GM12864 (cell line): ENCODE data around the gene GMPR.

Source experiments
- DNase-seq: peaks from one replicate; pipeline ENCODE4 v3.0.0-alpha.2; 2011; ENCODE audit warnings: low read depth
- H3K4me3 ChIP-seq: 2 replicates; pipeline ENCODE4 v1.5.1; 2011; ENCODE audit warnings: mild to moderate bottlenecking, low read depth, low read length, control low read depth
- TF ChIP-seq, protein P1 (sequence below): IDR thresholded peaks from 2 replicates; pipeline ENCODE4 v1.5.1; 2011; ENCODE audit warnings: low read depth, mild to moderate bottlenecking, moderate library complexity, low read length, control low read depth, inconsistent platforms; ENCODE audit errors: missing control alignments

Gene GMPR

DNA sequence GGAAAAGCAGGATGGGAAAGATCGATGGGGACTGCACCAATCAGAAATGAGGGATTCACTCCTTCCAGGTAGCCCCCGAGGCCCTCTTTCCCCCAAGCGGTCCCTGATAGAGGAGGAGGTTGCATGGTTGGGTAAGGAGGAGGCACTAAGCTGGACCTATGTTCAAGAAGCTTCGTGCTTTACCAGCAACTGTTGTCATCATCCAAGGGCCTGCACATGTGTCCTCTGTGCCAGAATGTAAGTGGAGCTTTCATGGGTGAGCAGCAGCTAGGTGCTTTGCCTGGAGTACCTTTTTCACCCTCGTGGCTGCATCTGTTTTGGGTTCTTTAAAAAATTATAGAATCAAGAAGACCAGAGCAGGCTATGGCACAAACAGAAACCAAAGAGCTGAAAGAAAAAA is 54.0 kb downstream of the GMPR start:
- TF ChIP-seq, protein P1, sequence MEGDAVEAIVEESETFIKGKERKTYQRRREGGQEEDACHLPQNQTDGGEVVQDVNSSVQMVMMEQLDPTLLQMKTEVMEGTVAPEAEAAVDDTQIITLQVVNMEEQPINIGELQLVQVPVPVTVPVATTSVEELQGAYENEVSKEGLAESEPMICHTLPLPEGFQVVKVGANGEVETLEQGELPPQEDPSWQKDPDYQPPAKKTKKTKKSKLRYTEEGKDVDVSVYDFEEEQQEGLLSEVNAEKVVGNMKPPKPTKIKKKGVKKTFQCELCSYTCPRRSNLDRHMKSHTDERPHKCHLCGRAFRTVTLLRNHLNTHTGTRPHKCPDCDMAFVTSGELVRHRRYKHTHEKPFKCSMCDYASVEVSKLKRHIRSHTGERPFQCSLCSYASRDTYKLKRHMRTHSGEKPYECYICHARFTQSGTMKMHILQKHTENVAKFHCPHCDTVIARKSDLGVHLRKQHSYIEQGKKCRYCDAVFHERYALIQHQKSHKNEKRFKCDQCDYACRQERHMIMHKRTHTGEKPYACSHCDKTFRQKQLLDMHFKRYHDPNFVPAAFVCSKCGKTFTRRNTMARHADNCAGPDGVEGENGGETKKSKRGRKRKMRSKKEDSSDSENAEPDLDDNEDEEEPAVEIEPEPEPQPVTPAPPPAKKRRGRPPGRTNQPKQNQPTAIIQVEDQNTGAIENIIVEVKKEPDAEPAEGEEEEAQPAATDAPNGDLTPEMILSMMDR: no peak
- no peak for DNase-seq
- no peak overlapping the region for H3K4me3 ChIP-seq

DNA sequence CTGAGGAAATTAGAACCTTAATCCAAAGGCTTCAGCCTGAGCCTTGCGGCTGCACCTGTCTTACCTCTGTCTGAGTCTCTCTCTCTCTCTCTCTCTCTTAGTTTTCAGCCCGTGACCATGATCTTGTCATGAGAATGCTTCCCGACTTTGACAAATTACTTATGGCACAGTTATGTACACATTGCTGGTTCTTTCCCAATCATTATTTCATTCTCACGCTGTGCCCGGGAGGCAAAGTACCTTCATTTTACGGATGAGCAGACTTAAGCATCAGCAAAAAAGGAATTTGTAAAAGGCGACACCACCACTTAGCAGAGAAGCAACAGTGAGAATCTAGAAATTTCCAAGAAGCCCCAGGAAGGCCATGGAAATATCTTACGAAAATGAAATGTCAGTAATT is 54.6 kb downstream of the GMPR start:
- no peak overlapping the region for H3K4me3 ChIP-seq
- TF ChIP-seq, protein P1: no peak
- DNase-seq: no peak

DNA sequence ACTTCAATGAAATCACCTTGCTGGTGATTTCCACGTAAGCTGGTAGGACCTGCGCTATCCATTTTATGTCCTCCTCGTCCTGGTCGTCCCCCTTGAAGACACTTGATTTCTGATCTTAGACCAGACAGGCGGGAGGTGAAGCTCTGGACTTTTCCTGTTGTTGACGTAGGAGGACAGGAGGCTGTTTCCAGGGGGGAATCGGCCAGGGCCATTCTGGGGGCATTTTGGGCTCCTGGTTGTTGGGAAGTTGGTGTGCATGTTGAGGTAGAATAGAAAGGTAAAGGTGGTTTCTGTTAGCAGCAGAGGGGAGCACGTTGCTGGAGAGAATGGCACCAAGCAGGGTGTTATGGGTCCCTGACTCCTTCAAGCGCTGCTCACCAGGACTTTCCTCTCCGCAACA is 56.0 kb downstream of the GMPR start:
- DNase-seq: no peak
- TF ChIP-seq, protein P1: no peak
- no peak overlapping the region for H3K4me3 ChIP-seq

DNA sequence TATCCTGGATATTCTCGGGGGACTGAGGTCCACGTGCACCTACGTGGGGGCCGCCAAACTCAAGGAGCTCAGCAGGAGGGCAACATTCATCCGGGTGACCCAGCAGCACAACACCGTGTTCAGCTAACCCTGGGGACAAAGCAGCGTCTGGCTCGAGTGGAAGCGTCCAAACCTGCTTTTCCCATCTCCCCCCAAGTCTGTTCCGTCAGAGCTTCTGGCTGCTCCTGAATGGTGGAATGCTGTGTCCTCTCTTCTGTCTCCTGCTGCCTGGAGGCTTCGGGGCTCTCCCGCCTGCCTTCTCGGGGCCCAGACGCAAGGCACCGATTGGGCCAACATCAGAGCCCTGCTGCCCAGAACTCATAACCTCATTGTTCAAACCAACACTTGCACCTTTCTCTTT is 56.7 kb downstream of the GMPR start:
- DNase-seq: no peak
- TF ChIP-seq, protein P1: no peak
- no peak overlapping the region for H3K4me3 ChIP-seq

DNA sequence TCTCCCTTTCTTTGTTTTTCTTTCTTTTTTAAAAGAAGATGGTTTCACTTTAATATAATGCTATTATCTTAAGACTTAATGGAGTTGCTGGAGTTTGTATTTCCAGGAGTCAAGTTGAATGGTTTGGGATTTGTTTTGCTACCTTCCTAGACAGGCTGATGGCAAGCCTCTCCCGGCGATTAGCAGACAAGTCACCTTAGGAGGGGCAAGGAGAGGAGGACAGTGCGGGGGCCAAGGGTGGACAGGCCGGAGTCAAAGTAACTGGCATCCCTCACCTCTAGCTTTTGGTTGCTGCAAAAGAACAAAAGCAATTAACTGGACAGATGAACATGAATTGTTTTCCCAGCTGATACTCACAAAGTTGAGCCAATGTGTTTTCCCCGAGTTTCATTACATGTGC is 57.1 kb downstream of the GMPR start:
- DNase-seq: no peak
- TF ChIP-seq, protein P1: no peak
- no peak overlapping the region for H3K4me3 ChIP-seq

DNA sequence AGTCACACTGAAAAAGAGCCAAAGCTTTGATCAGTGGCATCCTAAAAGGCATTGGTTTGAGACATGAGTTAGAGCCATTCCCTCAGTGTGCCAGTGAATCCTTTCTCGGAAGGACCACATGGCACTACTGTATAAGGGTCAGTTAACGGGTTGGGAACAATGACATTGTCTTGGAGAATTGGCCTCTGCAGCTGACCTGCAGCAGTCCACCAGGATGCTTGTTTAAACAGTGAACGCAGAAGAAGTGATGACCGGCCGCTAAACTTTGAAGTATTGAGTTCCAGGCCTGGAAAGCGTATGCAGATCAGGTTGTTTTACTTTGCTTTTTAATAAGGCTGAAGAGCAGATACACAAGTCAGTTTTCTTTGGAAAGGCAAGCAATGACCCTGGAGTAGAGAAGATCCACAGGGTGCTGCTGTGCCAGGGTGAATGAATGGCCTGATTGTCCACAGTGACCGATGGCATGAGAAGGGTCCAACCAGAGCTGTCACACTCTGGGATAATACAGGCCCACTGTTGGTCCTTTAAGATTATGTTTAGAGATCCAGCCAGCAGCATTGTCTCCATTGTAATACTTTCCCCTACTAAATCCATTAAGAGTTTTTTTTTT is 57.8 kb downstream of the GMPR start:
- TF ChIP-seq, protein P1: no peak
- DNase-seq: no peak

DNA sequence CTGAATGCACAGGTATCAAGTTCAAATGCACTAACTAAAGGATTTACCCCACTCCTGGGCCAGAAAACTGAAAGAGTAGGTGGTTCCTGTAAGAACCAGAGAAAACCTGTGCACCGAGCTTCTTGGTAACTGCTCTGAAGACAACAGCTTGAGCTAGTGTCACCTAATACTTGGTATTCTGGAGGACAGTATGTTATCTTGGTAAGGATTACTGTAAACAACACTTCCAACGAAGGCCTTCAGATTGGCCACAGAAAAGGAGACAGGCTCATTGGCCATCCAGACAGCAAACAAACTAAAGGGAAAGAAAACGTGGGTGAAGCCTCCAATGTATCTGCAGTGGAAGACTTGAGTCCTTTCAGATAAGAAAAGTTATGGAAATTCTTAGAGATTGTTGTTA is 61.5 kb downstream of the GMPR start:
- TF ChIP-seq, protein P1: no peak
- DNase-seq: no peak
- no peak overlapping the region for H3K4me3 ChIP-seq

More for the DNA sequence above, 57.8 kb downstream of the GMPR start:
- H3K4me3 ChIP-seq: no peak overlapping the region
